GM21526 (cell line): ENCODE measurements around the gene TMEM140.

Experiments used
- ATAC-seq: cut with Tn5 transposase; IDR thresholded peaks from one replicate; pipeline ENCODE4 v1.9.1; 2021; ENCODE audit warnings: moderate library complexity; ENCODE audit not compliant: unreplicated experiment, low FRiP score

TMEM140 gene

DNA sequence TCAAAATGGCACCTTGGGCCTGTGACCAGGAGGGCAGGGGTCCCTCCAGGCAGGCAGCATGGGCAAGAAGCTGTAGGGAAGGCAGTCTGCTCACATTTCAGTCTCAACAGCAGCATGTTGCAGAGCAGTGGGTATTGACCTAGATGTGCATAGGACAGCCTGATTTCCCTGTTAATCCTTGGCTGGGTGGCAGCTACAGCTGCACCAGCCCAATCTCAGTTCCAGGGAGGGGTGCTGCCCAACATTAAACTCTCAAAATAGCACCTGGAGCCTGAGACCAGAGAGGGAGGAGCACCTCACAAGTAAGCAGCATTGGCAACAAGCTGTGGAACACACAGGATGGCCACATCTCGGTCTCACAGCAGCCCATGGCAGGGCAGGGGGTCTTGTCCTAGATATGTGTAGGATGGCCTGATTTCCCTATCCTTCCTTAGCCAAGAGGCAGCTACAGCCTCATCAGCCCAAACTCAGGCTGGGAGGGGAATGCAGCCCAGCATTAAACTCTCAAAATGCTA is 10.3 kb downstream of the TMEM140 start:
- no peak for ATAC-seq

GRCh38 chr7:135158874-135159273 is 11.0 kb downstream of the TMEM140 start:
- no peak for ATAC-seq

DNA sequence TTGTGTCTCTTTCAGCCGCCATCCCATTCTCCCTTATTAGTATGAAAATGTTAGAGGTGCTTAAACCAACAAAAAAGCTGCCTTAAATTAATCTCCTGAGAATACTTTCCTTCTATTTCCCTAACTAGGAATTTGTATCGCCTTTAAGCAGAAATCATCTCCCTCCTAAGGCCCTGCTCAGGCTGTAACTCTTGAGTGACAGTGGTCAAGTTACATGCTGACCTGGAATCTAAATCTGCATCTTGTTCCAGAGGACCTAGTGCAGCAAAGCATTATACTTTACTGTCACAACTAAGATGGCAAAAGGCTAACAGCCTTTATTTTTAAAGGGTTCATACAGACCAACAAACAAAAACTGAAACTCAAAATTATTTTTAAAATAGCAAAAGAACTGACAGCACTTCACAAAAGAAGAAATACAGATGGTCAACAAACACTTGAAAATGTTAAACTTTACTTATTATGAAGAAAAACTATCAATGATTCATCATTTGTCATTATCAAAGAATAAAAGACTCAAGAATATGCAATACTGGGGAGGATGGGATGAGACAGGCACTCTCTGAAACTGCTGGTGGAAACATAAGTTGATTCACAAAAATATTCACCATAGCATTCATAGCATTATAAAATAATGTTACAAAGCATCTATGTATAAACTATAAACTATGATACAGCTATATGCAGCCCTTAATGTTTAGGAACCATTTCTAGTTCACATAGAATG is 11.7 kb downstream of the TMEM140 start:
- no peak for ATAC-seq

- no peak for ATAC-seq
Measured at GRCh38 chr7:135160098-135160857, 12.4 kb downstream of the TMEM140 start.

DNA sequence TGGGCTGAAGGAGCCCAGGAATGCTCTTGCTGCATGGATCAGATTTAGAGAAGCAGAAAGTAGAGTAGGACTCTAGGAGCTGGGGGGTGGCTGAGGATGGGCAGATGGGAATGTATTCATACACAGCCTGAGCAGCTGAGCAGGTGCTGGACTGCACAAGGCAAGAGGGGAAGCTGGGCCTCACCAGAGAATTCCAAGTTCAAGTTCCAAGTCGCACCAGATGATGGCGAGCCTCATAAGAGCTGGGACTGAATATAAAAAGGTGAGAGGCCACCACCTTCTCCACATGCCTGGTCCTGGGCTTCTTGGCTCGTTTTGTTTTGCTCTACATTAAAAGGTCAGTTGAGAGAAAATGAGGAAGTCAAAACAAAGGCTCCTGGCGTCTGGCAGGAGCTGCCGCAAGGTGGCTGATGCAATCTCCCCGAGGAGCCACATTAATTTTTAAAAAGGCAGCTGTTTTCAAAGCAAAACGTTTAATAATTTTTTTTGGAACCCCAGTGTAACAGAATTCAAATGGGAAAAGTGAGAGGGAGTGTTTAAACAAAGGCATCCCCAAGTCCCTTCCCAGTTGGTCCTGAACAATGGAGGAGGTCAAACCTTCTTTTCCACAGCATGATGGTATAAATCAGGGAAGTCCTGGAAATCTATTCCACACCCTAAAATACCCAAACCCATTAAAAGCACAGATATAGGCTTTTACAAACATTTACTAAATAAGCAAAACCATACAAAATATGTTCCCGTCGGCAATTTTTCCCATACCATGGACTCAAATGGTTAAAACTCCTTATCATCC is 13.2 kb downstream of the TMEM140 start:
- ATAC-seq = no peak

DNA sequence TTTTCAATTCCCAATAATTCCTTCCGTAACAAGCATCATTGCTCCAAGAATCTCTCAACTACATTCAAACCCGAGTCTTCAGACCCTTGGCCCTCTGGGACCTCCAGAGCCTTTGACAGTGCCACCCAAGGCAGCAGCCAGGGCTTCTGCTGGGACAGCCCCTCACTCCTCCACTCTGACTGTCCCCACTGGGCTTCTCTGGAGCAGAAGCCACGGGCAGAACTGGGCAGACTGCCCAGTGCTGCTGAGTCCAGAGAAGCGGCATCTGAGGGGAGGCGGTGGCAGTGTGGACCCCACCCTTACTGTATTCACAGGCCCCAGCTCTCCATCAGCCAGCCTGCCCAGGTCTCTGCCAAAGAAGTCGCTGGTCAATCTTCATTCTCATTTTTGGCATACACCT is 13.8 kb downstream of the TMEM140 start:
- no peak for ATAC-seq

DNA sequence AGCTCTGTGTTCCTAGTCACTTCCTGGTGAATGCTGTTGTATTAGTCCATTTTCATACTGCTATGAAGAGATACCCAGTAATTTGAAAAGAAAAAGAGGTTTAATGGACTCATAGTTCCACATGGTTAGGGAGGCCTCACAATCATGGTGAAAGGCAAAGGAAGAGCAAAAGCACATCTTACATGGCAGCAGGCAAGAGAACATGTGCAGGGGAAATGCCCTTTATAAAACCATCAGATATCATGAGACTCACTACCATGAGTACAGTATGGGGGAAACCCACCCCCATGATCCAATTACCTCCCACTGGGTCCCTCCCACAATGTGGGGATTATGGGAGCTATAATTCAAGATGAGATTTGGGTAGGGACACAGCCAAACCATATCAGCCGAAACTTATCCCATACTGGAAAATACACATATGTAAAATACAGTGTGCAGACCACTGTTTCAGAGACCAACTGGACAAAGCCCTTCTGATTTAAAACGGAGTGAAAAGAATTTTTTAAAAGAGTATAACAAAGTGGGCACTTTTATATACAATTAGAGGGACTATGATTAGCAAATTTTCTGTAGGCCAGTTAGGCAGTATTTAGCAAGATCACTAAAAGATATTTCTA is 14.6 kb downstream of the TMEM140 start:
- ATAC-seq = no peak

- ATAC-seq = no peak
Measured at GRCh38 chr7:135164357-135165061, 16.6 kb downstream of the TMEM140 start.

- no peak for ATAC-seq
Measured at GRCh38 chr7:135165862-135166261, 18.0 kb downstream of the TMEM140 start.

- no peak for ATAC-seq
Measured at GRCh38 chr7:135166338-135166990, 18.6 kb downstream of the TMEM140 start.

- ATAC-seq = no peak
Measured at GRCh38 chr7:135167365-135167917, 19.6 kb downstream of the TMEM140 start.

- ATAC-seq = no peak
Measured at GRCh38 chr7:135168001-135168400, 20.1 kb downstream of the TMEM140 start.

- no peak for ATAC-seq
Measured at GRCh38 chr7:135168489-135169140, 20.7 kb downstream of the TMEM140 start.

DNA sequence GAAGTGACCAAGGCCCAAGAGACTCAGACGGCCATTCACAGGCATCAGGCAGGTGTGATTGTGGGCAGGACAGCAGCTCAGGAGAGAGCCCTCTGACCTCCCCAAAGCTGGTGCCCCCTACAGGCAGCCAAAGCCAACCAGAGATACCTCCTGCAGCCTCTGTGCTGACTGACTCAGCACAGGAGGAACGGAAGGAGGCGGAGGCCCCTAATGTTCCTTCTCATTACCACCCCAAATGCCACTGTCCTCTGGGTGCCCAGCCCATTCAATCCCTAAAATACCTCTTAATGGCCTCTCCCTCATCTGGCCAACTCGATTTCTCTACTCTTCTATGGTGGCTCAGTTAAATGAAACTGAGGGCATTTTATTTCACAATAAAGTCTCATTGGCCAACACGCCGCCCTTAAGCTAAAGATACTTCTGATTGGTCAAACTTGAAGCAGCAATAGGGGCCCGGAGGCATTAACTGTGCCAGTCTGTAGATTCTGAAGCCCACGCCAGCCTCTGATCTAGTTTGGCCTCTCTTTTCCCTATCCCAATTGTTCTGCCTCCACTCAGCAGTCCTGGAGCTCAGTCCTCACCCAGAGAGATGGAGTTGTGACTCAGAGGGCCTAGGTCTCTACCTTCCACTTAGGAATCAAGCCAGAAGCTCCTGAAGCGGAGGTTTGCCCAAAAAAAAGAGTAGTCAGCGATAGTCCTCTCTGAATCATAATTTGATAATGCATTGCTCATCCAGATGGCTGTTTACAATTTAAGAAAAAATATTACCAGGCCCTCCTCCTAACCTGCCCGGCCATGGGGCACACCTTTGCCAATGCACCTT is 21.5 kb downstream of the TMEM140 start:
- peak; percentile 44 for ATAC-seq

DNA sequence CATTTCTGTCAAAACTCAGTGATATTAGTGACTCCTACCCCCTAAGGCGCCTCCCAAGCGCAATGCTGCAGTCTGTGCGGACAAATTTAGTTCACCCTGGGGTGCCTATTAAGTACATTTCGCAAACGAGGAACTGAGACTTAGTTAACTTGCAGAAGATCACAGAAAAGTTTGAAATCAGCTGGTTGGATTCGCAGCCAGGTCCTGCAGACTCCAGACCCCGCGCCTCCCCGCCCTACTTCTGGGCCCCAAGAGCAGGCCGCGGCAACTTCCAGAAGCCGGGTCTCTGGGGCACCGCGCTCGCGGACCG is 22.0 kb downstream of the TMEM140 start:
- peak; percentile 21 for ATAC-seq

DNA sequence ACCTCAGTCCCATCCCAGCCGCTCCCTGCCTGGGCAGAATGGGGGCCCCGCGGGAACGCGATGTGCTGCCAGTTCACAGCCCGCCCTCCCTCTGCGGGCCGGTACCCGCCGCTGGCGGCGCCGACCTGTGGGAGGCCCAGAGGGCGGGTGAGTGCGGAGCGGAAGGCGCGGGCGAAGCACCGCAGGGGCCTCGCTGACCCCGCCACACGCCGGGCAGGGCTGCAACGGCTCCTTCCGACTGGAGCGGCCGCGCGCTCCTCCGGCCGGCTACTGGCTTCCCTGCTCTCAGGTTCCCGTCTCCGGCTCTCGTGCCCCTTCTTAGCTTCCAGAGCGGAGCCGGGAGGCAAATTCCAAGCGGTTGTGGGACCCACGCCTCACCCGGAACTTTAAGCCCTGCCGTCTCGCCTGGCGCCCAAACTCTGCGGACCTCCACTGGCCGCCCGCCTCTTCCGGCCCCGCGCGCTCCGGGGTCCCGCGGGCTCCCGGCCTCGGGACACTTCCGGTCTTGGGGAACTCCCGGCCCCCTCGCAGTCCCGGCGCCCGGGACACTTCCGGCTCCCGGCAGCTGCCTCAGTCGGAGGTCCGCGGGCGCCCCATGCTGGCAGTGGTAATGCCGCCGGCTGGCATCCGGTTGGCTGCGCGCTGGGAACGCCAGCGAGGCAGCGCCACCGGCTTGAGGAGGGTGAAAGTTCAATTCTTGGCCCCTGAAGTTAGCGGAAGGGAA is 22.6 kb downstream of the TMEM140 start, which contains the start of gene CYREN:
CYREN (minus strand) TSS at position 434 of the 724 bp plus-strand sequence. CDS start 1,785 bp downstream, outside the sequence.
- peak; percentile 71 for ATAC-seq

DNA sequence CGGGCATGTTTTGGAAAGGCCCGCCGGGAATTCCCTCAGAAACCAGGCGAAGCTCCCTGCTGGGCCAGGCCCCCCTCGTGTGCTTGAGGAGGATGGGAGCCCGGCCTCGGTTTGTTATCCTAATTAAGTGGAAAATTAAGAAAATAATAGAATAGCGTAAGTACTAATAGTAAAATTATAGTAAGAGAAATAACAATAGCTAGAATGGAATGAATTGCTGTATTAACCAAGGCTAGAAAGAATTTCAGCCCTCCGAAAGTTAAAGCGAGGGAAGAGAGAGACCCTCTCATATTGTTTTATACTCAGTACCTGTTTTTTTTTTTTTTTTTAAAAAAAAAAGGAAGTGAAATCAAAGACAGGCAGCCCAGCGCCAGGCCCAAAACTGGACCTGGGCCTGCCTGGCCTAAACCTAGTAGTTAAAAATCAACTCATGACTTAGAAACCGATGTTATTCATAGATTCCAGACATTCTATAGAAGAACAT is 23.2 kb downstream of the TMEM140 start:
- peak; percentile 36 for ATAC-seq
